ENCODE measurements around the gene HIVEP1. TPM values are rescaled to one million over a fixed set of nuclear protein-coding genes. Genes with fewer than 3 reads are reported as not detected.

The HIVEP1 gene
- total RNA-seq, 1 experiment from 2014 or later, result 17.9 TPM

GRCh38 chr6:12048609-12049008 lies 36.5 kb downstream of the HIVEP1 start:
- no peak for DNase-seq (ENCODE audit: low read depth)

GRCh38 chr6:12049165-12049564 lies 37.1 kb downstream of the HIVEP1 start:
- DNase-seq (ENCODE audit: low read depth), result no peak

GRCh38 chr6:12051861-12052368 lies 39.8 kb downstream of the HIVEP1 start:
- DNase-seq (ENCODE audit: low read depth), result peak; percentile 24

- no peak for DNase-seq (ENCODE audit: low read depth)
These were observed 46.3 kb downstream of the HIVEP1 start for GRCh38 chr6:12058172-12058961.

GRCh38 chr6:12060780-12061609 lies 48.9 kb downstream of the HIVEP1 start:
- DNase-seq (ENCODE audit: low read depth), result peak; percentile 10

- DNase-seq (ENCODE audit: low read depth), result no peak
These were observed 50.5 kb downstream of the HIVEP1 start for GRCh38 chr6:12062605-12063004.

GRCh38 chr6:12064131-12064530 lies 52.0 kb downstream of the HIVEP1 start:
- DNase-seq (ENCODE audit: low read depth), result no peak

- DNase-seq (ENCODE audit: low read depth), result no peak
These were observed 52.5 kb downstream of the HIVEP1 start for GRCh38 chr6:12064538-12065071.

GRCh38 chr6:12065321-12066140 lies 53.4 kb downstream of the HIVEP1 start:
- DNase-seq (ENCODE audit: low read depth), result no peak

GRCh38 chr6:12066297-12066696 lies 54.2 kb downstream of the HIVEP1 start:
- DNase-seq (ENCODE audit: low read depth), result peak; percentile 7

- DNase-seq (ENCODE audit: low read depth), result no peak
These were observed 56.9 kb downstream of the HIVEP1 start for GRCh38 chr6:12068899-12069557.

GRCh38 chr6:12069891-12070529 lies 57.9 kb downstream of the HIVEP1 start:
- DNase-seq (ENCODE audit: low read depth), result peak; percentile 15

- DNase-seq (ENCODE audit: low read depth), result no peak
These were observed 59.0 kb downstream of the HIVEP1 start for GRCh38 chr6:12071064-12071615.

- DNase-seq (ENCODE audit: low read depth), result peak; percentile 4
These were observed 63.0 kb downstream of the HIVEP1 start for GRCh38 chr6:12075067-12075563.

GRCh38 chr6:12077021-12077710 lies 65.1 kb downstream of the HIVEP1 start:
- DNase-seq (ENCODE audit: low read depth), result no peak

- DNase-seq (ENCODE audit: low read depth), result no peak
These were observed 65.9 kb downstream of the HIVEP1 start for GRCh38 chr6:12078014-12078413.

- DNase-seq (ENCODE audit: low read depth), result no peak
These were observed 69.7 kb downstream of the HIVEP1 start for GRCh38 chr6:12081771-12082170.

- DNase-seq (ENCODE audit: low read depth), result no peak
These were observed 70.3 kb downstream of the HIVEP1 start for GRCh38 chr6:12082368-12082767.

- DNase-seq (ENCODE audit: low read depth), result no peak
These were observed 71.2 kb downstream of the HIVEP1 start for GRCh38 chr6:12083302-12083701.

All from RPMI7951 (cell line).